HepG2 (cell line): ENCODE measurements around the gene FASTK. TPM values are rescaled to one million over a fixed set of nuclear protein-coding genes. Genes with fewer than 3 reads are reported as not detected.

ENCODE experiments used
- BCL6 ChIP-seq: IDR thresholded peaks from 2 replicates; pipeline ENCODE4 v1.6.1; 2016; ENCODE audit warnings: missing genetic modification reagents, missing compliant biosample characterization
- FOXA3 ChIP-seq: IDR thresholded peaks from 2 replicates; pipeline ENCODE4 v1.6.1; 2016; ENCODE audit warnings: missing genetic modification reagents, missing compliant biosample characterization
- MXI1 ChIP-seq: IDR thresholded peaks from 3 replicates; pipeline ENCODE4 v1.6.1; 2012; ENCODE audit warnings: low read depth, low read length, inconsistent platforms, borderline replicate concordance
- NFRKB ChIP-seq: fragments of 450-650 bp; IDR thresholded peaks from 2 replicates; pipeline ENCODE4 v1.6.1; 2017
- PHF21A ChIP-seq: sonication (generic); formaldehyde crosslinking; IDR thresholded peaks from 2 replicates; pipeline ENCODE4 v1.5.0; 2020; ENCODE audit warnings: mild to moderate bottlenecking, missing genetic modification reagents
- SRY ChIP-seq: sonication (generic); formaldehyde crosslinking; IDR thresholded peaks from 2 replicates; pipeline ENCODE4 v1.8.0; 2022; ENCODE audit warnings: mild to moderate bottlenecking, missing genetic modification reagents
- TCF7 ChIP-seq: sonication (generic); IDR thresholded peaks from 2 replicates; pipeline ENCODE4 v1.6.1; 2016; ENCODE audit warnings: antibody characterized with exemption, low read depth
- ZHX2 ChIP-seq, 2 experiments: sonication (generic) in 1 of 2; formaldehyde crosslinking in 1 of 2; IDR thresholded peaks; 2 replicates each; pipeline versions ENCODE4 v1.6.1 to v1.9.0; 2014 to 2022; ENCODE audit warnings: antibody characterized with exemption in 1 of 2, borderline replicate concordance in 1 of 2, inconsistent platforms in 1 of 2, low read depth in 1 of 2, missing genetic modification reagents in 1 of 2
- ZMAT3 ChIP-seq: sonication (generic); formaldehyde crosslinking; conservative IDR thresholded peaks from 2 replicates; pipeline ENCODE4 v1.7.0; 2021; ENCODE audit warnings: missing genetic modification reagents
- ZNF331 ChIP-seq: sonication (generic); formaldehyde crosslinking; IDR thresholded peaks from 2 replicates; pipeline ENCODE4 v1.4.0; 2020; ENCODE audit warnings: missing genetic modification reagents
- ZNF468 ChIP-seq: sonication (generic); formaldehyde crosslinking; IDR thresholded peaks from 2 replicates; pipeline ENCODE4 v1.8.0; 2022; ENCODE audit warnings: mild to moderate bottlenecking, moderate library complexity, missing genetic modification reagents
- ZNF577 ChIP-seq: sonication (generic); formaldehyde crosslinking; IDR thresholded peaks from 2 replicates; pipeline ENCODE4 v1.4.0; 2020; ENCODE audit warnings: mild to moderate bottlenecking, low read depth, missing genetic modification reagents, borderline replicate concordance
- ZNF781 ChIP-seq: sonication (generic); formaldehyde crosslinking; IDR thresholded peaks from 2 replicates; pipeline ENCODE4 v1.5.1; 2020; ENCODE audit warnings: borderline replicate concordance, mild to moderate bottlenecking, missing genetic modification reagents; ENCODE audit errors: not compliant biosample characterization
- polyA plus RNA-seq, 8 experiments: library from polyadenylated mRNA; depleted of rRNA in 3 of 8; stranded (reverse) in 7 of 8; unstranded in 1 of 8; fragments of >200 nt; fragmentation: Illumina TruSeq in 4 of 8; extraction: Trizol in 4 of 8; gene quantifications; 2 replicates each; pipeline versions ENCODE4 v1.2.1 to v1.2.3, GENCODE V29; 2011 to 2016; ENCODE audit warnings: low read depth in 4 of 8, missing spikeins in 1 of 8, mixed read lengths in 1 of 8; ENCODE audit not compliant: insufficient read depth in 1 of 8
- total RNA-seq, 5 experiments: library from RNA; depleted of rRNA; stranded (reverse); fragments of >200 nt; fragmentation: Illumina TruSeq; extraction: Trizol; gene quantifications; 2 replicates each; pipeline ENCODE4 v1.2.3, GENCODE V29; 2016; ENCODE audit warnings: low read depth in 1 of 5
- TF ChIP-seq, protein P1 (sequence below): sonication (generic); formaldehyde crosslinking; IDR thresholded peaks from 2 replicates; pipeline ENCODE4 v1.5.0; 2020; ENCODE audit warnings: mild to moderate bottlenecking, missing genetic modification reagents, borderline replicate concordance
- TF ChIP-seq, protein P2 (sequence below): sonication (generic); formaldehyde crosslinking; IDR thresholded peaks from 2 replicates; pipeline ENCODE4 v1.5.1; 2020; ENCODE audit warnings: missing genetic modification reagents, mild to moderate bottlenecking, borderline replicate concordance
- TF ChIP-seq, protein P3 (sequence below): sonication (generic); formaldehyde crosslinking; IDR thresholded peaks from 2 replicates; pipeline ENCODE4 v1.8.0; 2022; ENCODE audit warnings: missing genetic modification reagents, mild to moderate bottlenecking, inconsistent platforms, borderline replicate concordance

The FASTK gene
- total and polyA plus RNA-seq, 2 of the 13 experiments (the other 11 are each of a cell fraction or from before 2014, with no cell fraction given), result 52.9 to 55.7 TPM

DNA sequence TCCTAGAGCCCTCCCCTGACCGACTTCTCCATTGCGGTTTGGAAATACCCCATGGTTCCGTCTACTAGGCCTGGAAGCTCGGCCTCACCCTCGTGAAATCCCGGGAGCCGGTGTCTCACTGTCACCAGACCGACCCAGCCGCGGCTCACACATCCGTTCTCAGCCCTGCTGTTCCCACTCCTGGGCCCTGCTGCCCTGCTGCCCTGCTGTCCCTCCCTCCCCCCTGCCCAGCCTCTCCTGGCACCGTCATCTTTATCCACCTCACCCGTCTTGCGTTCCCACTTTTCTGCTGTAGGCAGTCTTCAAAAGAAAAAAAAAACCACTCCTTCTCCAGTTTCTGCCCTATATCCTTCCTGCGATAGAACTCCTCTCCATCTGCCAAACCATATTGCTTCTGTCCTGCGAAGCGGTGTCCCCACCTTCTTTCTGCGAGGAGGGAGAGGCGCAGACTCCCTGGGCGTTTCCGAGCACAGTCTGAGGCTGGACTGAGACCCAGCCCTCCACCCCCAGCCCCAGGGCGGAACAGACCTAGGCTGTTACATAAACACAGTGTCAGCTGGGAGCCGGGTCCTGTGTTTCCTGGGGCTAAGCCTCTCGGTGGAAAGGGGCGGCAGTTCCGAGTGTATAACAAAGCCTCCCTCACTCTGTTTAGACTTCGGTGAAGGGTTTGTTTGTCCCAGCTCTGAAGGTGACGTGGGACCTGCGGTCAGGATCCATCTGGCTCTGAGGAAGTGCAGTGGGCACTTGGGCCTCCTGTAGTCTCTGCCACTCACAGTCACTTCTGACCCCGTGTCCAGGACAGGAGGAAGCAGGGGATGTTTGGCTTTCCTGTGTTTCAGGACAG, 8.5 kb upstream of the FASTK start (continued):
- no peak for TF ChIP-seq ZHX2 (IDR thresholded peaks at IDR 0.05; ENCODE audit: low read depth)
- TF ChIP-seq ZHX2 (CRISPR knock-in tag; IDR thresholded peaks at IDR 0.05; ENCODE audit: borderline replicate concordance), result no peak
- TF ChIP-seq, protein P1, sequence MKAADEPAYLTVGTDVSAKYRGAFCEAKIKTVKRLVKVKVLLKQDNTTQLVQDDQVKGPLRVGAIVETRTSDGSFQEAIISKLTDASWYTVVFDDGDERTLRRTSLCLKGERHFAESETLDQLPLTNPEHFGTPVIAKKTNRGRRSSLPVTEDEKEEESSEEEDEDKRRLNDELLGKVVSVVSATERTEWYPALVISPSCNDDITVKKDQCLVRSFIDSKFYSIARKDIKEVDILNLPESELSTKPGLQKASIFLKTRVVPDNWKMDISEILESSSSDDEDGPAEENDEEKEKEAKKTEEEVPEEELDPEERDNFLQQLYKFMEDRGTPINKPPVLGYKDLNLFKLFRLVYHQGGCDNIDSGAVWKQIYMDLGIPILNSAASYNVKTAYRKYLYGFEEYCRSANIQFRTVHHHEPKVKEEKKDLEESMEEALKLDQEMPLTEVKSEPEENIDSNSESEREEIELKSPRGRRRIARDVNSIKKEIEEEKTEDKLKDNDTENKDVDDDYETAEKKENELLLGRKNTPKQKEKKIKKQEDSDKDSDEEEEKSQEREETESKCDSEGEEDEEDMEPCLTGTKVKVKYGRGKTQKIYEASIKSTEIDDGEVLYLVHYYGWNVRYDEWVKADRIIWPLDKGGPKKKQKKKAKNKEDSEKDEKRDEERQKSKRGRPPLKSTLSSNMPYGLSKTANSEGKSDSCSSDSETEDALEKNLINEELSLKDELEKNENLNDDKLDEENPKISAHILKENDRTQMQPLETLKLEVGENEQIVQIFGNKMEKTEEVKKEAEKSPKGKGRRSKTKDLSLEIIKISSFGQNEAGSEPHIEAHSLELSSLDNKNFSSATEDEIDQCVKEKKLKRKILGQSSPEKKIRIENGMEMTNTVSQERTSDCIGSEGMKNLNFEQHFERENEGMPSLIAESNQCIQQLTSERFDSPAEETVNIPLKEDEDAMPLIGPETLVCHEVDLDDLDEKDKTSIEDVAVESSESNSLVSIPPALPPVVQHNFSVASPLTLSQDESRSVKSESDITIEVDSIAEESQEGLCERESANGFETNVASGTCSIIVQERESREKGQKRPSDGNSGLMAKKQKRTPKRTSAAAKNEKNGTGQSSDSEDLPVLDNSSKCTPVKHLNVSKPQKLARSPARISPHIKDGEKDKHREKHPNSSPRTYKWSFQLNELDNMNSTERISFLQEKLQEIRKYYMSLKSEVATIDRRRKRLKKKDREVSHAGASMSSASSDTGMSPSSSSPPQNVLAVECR (CRISPR knock-in tag), result peak; percentile 85; the same call in 1 of the 2 replicates
- TF ChIP-seq, protein P2, sequence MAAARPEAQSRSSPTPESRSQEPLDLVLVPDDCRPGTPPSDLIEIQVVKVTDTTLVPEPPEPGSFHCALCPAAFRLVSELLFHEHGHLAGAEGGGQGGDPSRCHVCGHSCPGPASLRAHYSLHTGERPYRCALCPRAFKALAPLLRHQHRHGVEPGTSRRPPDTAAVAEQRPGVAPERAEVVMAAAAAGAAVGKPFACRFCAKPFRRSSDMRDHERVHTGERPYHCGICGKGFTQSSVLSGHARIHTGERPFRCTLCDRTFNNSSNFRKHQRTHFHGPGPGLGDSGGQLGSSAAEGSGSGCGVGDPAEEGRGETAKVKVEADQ (CRISPR knock-in tag), result no peak
- no peak for TF ChIP-seq SRY (CRISPR knock-in tag)
- TF ChIP-seq BCL6 (CRISPR knock-in tag), result peak; percentile 25; the same call in 1 of the 2 replicates
- TF ChIP-seq NFRKB, result no peak
- TF ChIP-seq, protein P3, sequence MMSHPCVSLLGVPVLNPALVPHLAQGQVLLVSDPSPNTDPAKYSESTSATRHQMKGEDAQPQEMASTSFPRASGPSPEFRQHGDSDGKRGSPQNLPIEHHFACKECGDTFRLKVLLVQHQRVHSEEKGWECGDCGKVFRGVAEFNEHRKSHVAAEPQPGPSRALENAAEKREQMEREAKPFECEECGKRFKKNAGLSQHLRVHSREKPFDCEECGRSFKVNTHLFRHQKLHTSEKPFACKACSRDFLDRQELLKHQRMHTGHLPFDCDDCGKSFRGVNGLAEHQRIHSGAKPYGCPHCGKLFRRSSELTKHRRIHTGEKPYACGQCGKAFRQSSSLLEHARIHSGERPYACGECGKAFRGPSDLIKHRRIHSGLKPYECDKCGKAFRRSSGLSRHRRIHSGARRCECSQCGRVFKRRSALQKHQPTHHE (CRISPR knock-in tag), result no peak
- peak; percentile 84 for TF ChIP-seq PHF21A (CRISPR knock-in tag)
- TF ChIP-seq FOXA3 (CRISPR knock-in tag), result no peak
- TF ChIP-seq ZNF781 (CRISPR knock-in tag), result no peak
- TF ChIP-seq ZMAT3 (CRISPR knock-in tag), result no peak
- no peak for TF ChIP-seq ZNF468
- peak; percentile 29; the same call in 1 of the 2 replicates for TF ChIP-seq ZNF331
- no peak for TF ChIP-seq MXI1
- no peak for TF ChIP-seq TCF7
- no peak for TF ChIP-seq ZNF577 (CRISPR knock-in tag)
